Keratinocyte (primary cell): ENCODE data around the gene TENM3.

Experiments used
- EZH2 ChIP-seq: IDR thresholded peaks from one replicate; pipeline ENCODE4 v1.6.1; 2012; ENCODE audit warnings: inconsistent platforms, mild to moderate bottlenecking, low read length, moderate library complexity
- TF ChIP-seq, protein P1 (sequence below), 3 experiments: IDR thresholded peaks in 1 of 3; conservative IDR thresholded peaks in 1 of 3; optimal IDR thresholded peaks in 1 of 3; 2 replicates in 2 of 3; 3 replicates in 1 of 3; pipeline versions ENCODE3 to v1.5.1; 2011; ENCODE audit warnings: low read length in 3 of 3, mild to moderate bottlenecking in 3 of 3, moderate library complexity in 2 of 3, control low read depth in 1 of 3, inconsistent platforms in 1 of 3; ENCODE audit not compliant: insufficient read depth in 2 of 3; ENCODE audit errors: extremely low read depth in 1 of 3

- TF ChIP-seq, protein P1, sequence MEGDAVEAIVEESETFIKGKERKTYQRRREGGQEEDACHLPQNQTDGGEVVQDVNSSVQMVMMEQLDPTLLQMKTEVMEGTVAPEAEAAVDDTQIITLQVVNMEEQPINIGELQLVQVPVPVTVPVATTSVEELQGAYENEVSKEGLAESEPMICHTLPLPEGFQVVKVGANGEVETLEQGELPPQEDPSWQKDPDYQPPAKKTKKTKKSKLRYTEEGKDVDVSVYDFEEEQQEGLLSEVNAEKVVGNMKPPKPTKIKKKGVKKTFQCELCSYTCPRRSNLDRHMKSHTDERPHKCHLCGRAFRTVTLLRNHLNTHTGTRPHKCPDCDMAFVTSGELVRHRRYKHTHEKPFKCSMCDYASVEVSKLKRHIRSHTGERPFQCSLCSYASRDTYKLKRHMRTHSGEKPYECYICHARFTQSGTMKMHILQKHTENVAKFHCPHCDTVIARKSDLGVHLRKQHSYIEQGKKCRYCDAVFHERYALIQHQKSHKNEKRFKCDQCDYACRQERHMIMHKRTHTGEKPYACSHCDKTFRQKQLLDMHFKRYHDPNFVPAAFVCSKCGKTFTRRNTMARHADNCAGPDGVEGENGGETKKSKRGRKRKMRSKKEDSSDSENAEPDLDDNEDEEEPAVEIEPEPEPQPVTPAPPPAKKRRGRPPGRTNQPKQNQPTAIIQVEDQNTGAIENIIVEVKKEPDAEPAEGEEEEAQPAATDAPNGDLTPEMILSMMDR (optimal IDR thresholded peaks at IDR 0.05 in 1 of 3, IDR thresholded peaks at IDR 0.05 in 1 of 3, conservative IDR thresholded peaks at IDR 0.05 in 1 of 3; ENCODE audit: extremely low read depth in 1 of 3, insufficient read depth in 2 of 3, low read length in 3 of 3): no peak
- no peak for TF ChIP-seq EZH2
These were observed 317.2 kb downstream of the TENM3 start for GRCh38 chr4:182560358-182560757.
